ENCODE data around the gene AHNAK2. TPM values are rescaled to one million over a fixed set of nuclear protein-coding genes. Genes with fewer than 3 reads are reported as not detected.
A peak's percentile ranks its signal among the peaks of the same experiment; 100 is the strongest.

The AHNAK2 gene
- total and polyA plus RNA-seq, 4 experiments from 2014 or later, result 0.06 to 0.15 TPM; not detected in 2

GRCh38 chr14:104968541-104969401, 9.4 kb downstream of the AHNAK2 start:
- Histone ChIP-seq H3K27ac (ENCODE audit: low read depth, low read length) (no peak overlapping the region), H3K36me3 (ENCODE audit: insufficient read depth, low read length) (no peaks in the 10 kb centered on the region), H3K27me3 (ENCODE audit: insufficient read depth, low read length) (peaks cover 6% of the 10 kb centered on the region), H3K9me3 (ENCODE audit: control insufficient read depth in 1 of 2, low read length in 2 of 2) (no peaks in the 10 kb centered on the region), H3K4me3 (ENCODE audit: low read length in 2 of 2) (no peak overlapping the region), H3K4me1 (ENCODE audit: insufficient read depth, low read length) (peaks cover 4% of the 10 kb centered on the region)
- H3K4me1 Mint-ChIP-seq, result no peaks in the 10 kb centered on the region
- H3K4me3 Mint-ChIP-seq, result no peak overlapping the region
- intact Hi-C loops (cut with micrococcal nuclease), result no loop called here
- CTCF ChIA-PET (ENCODE audit: partially characterized antibody), result no interaction called here
- H3K9me3 Mint-ChIP-seq, result peaks cover 0 to 2% (median 0%) of the 10 kb centered on the region in 8 donors
- DNase-seq, result peak in 1 of 5 donors; percentile 33
- POLR2A ChIA-PET (ENCODE audit: partially characterized antibody), result no interaction called here
- H3K36me3 Mint-ChIP-seq, result no peaks in the 10 kb centered on the region
- no peak overlapping the region for H3K27ac Mint-ChIP-seq
- peaks cover 4 to 10% of the 10 kb centered on the region in 2 donors for H3K27me3 Mint-ChIP-seq

- no peaks in the 10 kb centered on the region for H3K36me3 Mint-ChIP-seq
- H3K9me3 Mint-ChIP-seq, result peaks cover 0 to 2% (median 0%) of the 10 kb centered on the region in 8 donors
- H3K4me1 Mint-ChIP-seq, result no peaks in the 10 kb centered on the region
- no peak overlapping the region for H3K27ac Mint-ChIP-seq
- ChIA-PET CTCF (ENCODE audit: partially characterized antibody) (no interaction called here), POLR2A (ENCODE audit: partially characterized antibody) (no interaction called here)
- Histone ChIP-seq H3K9me3 (ENCODE audit: control insufficient read depth in 1 of 2, low read length in 2 of 2) (no peaks in the 10 kb centered on the region), H3K27ac (ENCODE audit: low read depth, low read length) (no peak overlapping the region), H3K36me3 (ENCODE audit: insufficient read depth, low read length) (no peaks in the 10 kb centered on the region), H3K4me1 (ENCODE audit: insufficient read depth, low read length) (peaks cover 4% of the 10 kb centered on the region), H3K4me3 (ENCODE audit: low read length in 2 of 2) (no peak overlapping the region), H3K27me3 (ENCODE audit: insufficient read depth, low read length) (peaks cover 6% of the 10 kb centered on the region)
- H3K4me3 Mint-ChIP-seq, result no peak overlapping the region
- intact Hi-C loops (cut with micrococcal nuclease), result no loop called here
- DNase-seq, result no peak
- peaks cover 4 to 11% of the 10 kb centered on the region in 2 donors for H3K27me3 Mint-ChIP-seq
Observed at GRCh38 chr14:104968153-104968527, 10.0 kb downstream of the AHNAK2 start.

GRCh38 chr14:104967386-104968152, 10.6 kb downstream of the AHNAK2 start:
- Histone ChIP-seq H3K27me3 (ENCODE audit: insufficient read depth, low read length) (peaks cover 6% of the 10 kb centered on the region), H3K36me3 (ENCODE audit: insufficient read depth, low read length) (no peaks in the 10 kb centered on the region), H3K27ac (ENCODE audit: low read depth, low read length) (no peak overlapping the region), H3K4me3 (ENCODE audit: low read length in 2 of 2) (no peak overlapping the region), H3K9me3 (ENCODE audit: control insufficient read depth in 1 of 2, low read length in 2 of 2) (no peaks in the 10 kb centered on the region), H3K4me1 (ENCODE audit: insufficient read depth, low read length) (peaks cover 4% of the 10 kb centered on the region)
- Mint-ChIP-seq H3K27me3 (peaks cover 4 to 11% of the 10 kb centered on the region in 2 donors), H3K9me3 (peaks cover 0 to 2% (median 0%) of the 10 kb centered on the region in 8 donors), H3K36me3 (no peaks in the 10 kb centered on the region), H3K27ac (no peak overlapping the region), H3K4me3 (no peak overlapping the region), H3K4me1 (no peaks in the 10 kb centered on the region)
- POLR2A ChIA-PET (ENCODE audit: partially characterized antibody), result no interaction called here
- CTCF ChIA-PET (ENCODE audit: partially characterized antibody), result no interaction called here
- DNase-seq, result no peak
- intact Hi-C loops (cut with micrococcal nuclease), result no loop called here

- H3K4me1 ChIP-seq (ENCODE audit: insufficient read depth, low read length), result peaks cover 4% of the 10 kb centered on the region
- no peak overlapping the region for H3K27ac Mint-ChIP-seq
- peaks cover 6% of the 10 kb centered on the region for H3K27me3 ChIP-seq (ENCODE audit: insufficient read depth, low read length)
- H3K9me3 Mint-ChIP-seq, result peaks cover 0 to 2% (median 0%) of the 10 kb centered on the region in 8 donors
- H3K9me3 ChIP-seq (ENCODE audit: control insufficient read depth in 1 of 2, low read length in 2 of 2), result no peaks in the 10 kb centered on the region
- no peak overlapping the region for H3K4me3 ChIP-seq (ENCODE audit: low read length in 2 of 2)
- H3K4me1 Mint-ChIP-seq, result no peaks in the 10 kb centered on the region
- no peaks in the 10 kb centered on the region for H3K36me3 Mint-ChIP-seq
- no peak overlapping the region for H3K4me3 Mint-ChIP-seq
- ChIA-PET CTCF (ENCODE audit: partially characterized antibody) (interaction anchor here (0.8 kb wide), 1 partner anchor 8 kb away, joined by 3 read pairs; no protein-coding TSS in a partner anchor), POLR2A (ENCODE audit: partially characterized antibody) (no interaction called here)
- H3K27ac ChIP-seq (ENCODE audit: low read depth, low read length), result no peak overlapping the region
- peaks cover 4 to 9% of the 10 kb centered on the region in 2 donors for H3K27me3 Mint-ChIP-seq
- intact Hi-C loops (cut with micrococcal nuclease), result no loop called here
- DNase-seq, result no peak
- no peaks in the 10 kb centered on the region for H3K36me3 ChIP-seq (ENCODE audit: insufficient read depth, low read length)
Observed at GRCh38 chr14:104966981-104967385, 11.2 kb downstream of the AHNAK2 start.

GRCh38 chr14:104966261-104966865, 11.8 kb downstream of the AHNAK2 start:
- no peaks in the 10 kb centered on the region for H3K9me3 ChIP-seq (ENCODE audit: control insufficient read depth in 1 of 2, low read length in 2 of 2)
- H3K27ac ChIP-seq (ENCODE audit: low read depth, low read length), result no peak overlapping the region
- Mint-ChIP-seq H3K27me3 (peaks cover 4 to 9% of the 10 kb centered on the region in 2 donors), H3K4me1 (no peaks in the 10 kb centered on the region), H3K9me3 (no peaks in the 10 kb centered on the region), H3K4me3 (no peak overlapping the region), H3K36me3 (no peaks in the 10 kb centered on the region), H3K27ac (no peak overlapping the region)
- intact Hi-C loops (cut with micrococcal nuclease), result no loop called here
- peaks cover 6% of the 10 kb centered on the region for H3K27me3 ChIP-seq (ENCODE audit: insufficient read depth, low read length)
- ChIA-PET CTCF (ENCODE audit: partially characterized antibody) (interaction anchor here (0.8 to 1.9 kb wide), 2 partner anchors 9 kb away, joined by 3 to 7 read pairs; no protein-coding TSS in a partner anchor), POLR2A (ENCODE audit: partially characterized antibody) (interaction anchor here (0.6 kb wide), 1 partner anchor 32 kb away, joined by 4 read pairs; no protein-coding TSS in a partner anchor)
- peaks cover 4% of the 10 kb centered on the region for H3K4me1 ChIP-seq (ENCODE audit: insufficient read depth, low read length)
- no peak for DNase-seq
- H3K36me3 ChIP-seq (ENCODE audit: insufficient read depth, low read length), result no peaks in the 10 kb centered on the region
- H3K4me3 ChIP-seq (ENCODE audit: low read length in 2 of 2), result no peak overlapping the region

GRCh38 chr14:104965561-104966231, 12.5 kb downstream of the AHNAK2 start:
- H3K9me3 Mint-ChIP-seq, result no peaks in the 10 kb centered on the region
- H3K27me3 Mint-ChIP-seq, result peaks cover 4 to 9% of the 10 kb centered on the region in 2 donors
- Histone ChIP-seq H3K4me1 (ENCODE audit: insufficient read depth, low read length) (peaks cover 4% of the 10 kb centered on the region), H3K9me3 (ENCODE audit: control insufficient read depth in 1 of 2, low read length in 2 of 2) (no peaks in the 10 kb centered on the region), H3K4me3 (ENCODE audit: low read length in 2 of 2) (no peak overlapping the region), H3K27me3 (ENCODE audit: insufficient read depth, low read length) (peaks cover 6% of the 10 kb centered on the region), H3K27ac (ENCODE audit: low read depth, low read length) (no peak overlapping the region), H3K36me3 (ENCODE audit: insufficient read depth, low read length) (no peaks in the 10 kb centered on the region)
- ChIA-PET POLR2A (ENCODE audit: partially characterized antibody) (no interaction called here), CTCF (ENCODE audit: partially characterized antibody) (interaction anchor here (0.7 to 1.9 kb wide), 3 partner anchors 9 to 378 kb away, joined by 4 to 7 read pairs (median 4); no protein-coding TSS in a partner anchor)
- intact Hi-C loops (cut with micrococcal nuclease), result no loop called here
- DNase-seq, result no peak
- no peak overlapping the region for H3K27ac Mint-ChIP-seq
- H3K36me3 Mint-ChIP-seq, result no peaks in the 10 kb centered on the region
- no peaks in the 10 kb centered on the region for H3K4me1 Mint-ChIP-seq
- no peak overlapping the region for H3K4me3 Mint-ChIP-seq
